Gastroesophageal sphincter (tissue), 3 donors: ENCODE results near the gene RIC8A.

ENCODE experiments used
- CTCF ChIP-seq, 4 experiments: fragments of 200-600 bp in 2 of 4; fragments of 450-650 bp in 2 of 4; sonication (generic) in 1 of 4; IDR thresholded peaks; one replicate each; pipeline ENCODE4 v1.5.1; 2017 to 2019; ENCODE audit warnings: antibody characterized with exemption in 4 of 4, mild to moderate bottlenecking in 2 of 4, moderate library complexity in 2 of 4
- POLR2A ChIP-seq, 2 donors: fragments of 450-650 bp; IDR thresholded peaks; one replicate each; pipeline ENCODE4 v1.6.1; 2017; ENCODE audit warnings: antibody characterized with exemption in 2 of 2, mild to moderate bottlenecking in 2 of 2, moderate library complexity in 1 of 2

- TF ChIP-seq CTCF (IDR thresholded peaks at IDR 0.05) (no peak), POLR2A (IDR thresholded peaks at IDR 0.05) (no peak)
Observed at GRCh38 chr11:223026-223789, 15.7 kb downstream of the RIC8A start.
